Stomach (tissue), 9 donors: ENCODE data around the gene FUCA2. TPM values are rescaled to one million over a fixed set of nuclear protein-coding genes. Genes with fewer than 3 reads are reported as not detected.

ENCODE experiments used
- DNase-seq, 2 donors: peaks; one replicate each; pipeline versions ENCODE4 v3.0.0 to v3.0.0-alpha.2; 2013 to 2019
- H3K27ac ChIP-seq, 5 donors: fragments of 200-600 bp in 4 of 5; sonication (generic) in 4 of 5; one replicate each; pipeline ENCODE4 v1.5.1; 2013 to 2019; ENCODE audit warnings: mild to moderate bottlenecking in 1 of 5, moderate library complexity in 1 of 5
- H3K27me3 ChIP-seq, 3 donors: fragments of 200-600 bp; sonication (generic); one replicate each; pipeline ENCODE4 v1.5.1; 2017 to 2019; ENCODE audit warnings: mixed run types in 1 of 3
- H3K36me3 ChIP-seq, 4 donors: fragments of 200-600 bp; sonication (generic); 1 replicate in 3 of 4; 2 replicates in 1 of 4; pipeline ENCODE4 v1.5.1; 2016 to 2019
- H3K4me1 ChIP-seq, 4 donors: fragments of 200-600 bp; sonication (generic); one replicate each; pipeline ENCODE4 v1.5.1; 2016 to 2019
- H3K4me3 ChIP-seq, 4 donors: fragments of 200-600 bp; sonication (generic) in 3 of 4; one replicate each; pipeline ENCODE4 v1.5.1; 2016 to 2019; ENCODE audit warnings: mild to moderate bottlenecking in 1 of 4
- H3K9me3 ChIP-seq, 4 donors: fragments of 200-600 bp; sonication (generic); one replicate each; pipeline ENCODE4 v1.5.1; 2016 to 2019
- EP300 ChIP-seq: sonication (generic); formaldehyde crosslinking; IDR thresholded peaks from one replicate; pipeline ENCODE4 v1.6.1; 2017; ENCODE audit warnings: antibody characterized with exemption
- POLR2A ChIP-seq, 4 donors: fragments of 450-650 bp; IDR thresholded peaks; one replicate each; pipeline ENCODE4 v1.6.1; 2016; ENCODE audit warnings: antibody characterized with exemption in 4 of 4, control low read depth in 2 of 4, mild to moderate bottlenecking in 1 of 4, moderate library complexity in 1 of 4
- POLR2AphosphoS5 ChIP-seq, 3 donors: sonication (generic); formaldehyde crosslinking; IDR thresholded peaks; one replicate each; pipeline ENCODE4 v1.6.1; 2016; ENCODE audit warnings: antibody characterized with exemption in 3 of 3
- WGBS, 5 donors: extraction: QIAGEN DNeasy Blood & Tissue Kit in 3 of 5; methylation state at CpG; one replicate each; pipeline versions ENCODE4 v1.1.5 to v1.1.7; 2013 to 2018; 5-methylcytosine and 5-hydroxymethylcytosine counted together
- intact Hi-C: fragments of 100-400 bp; cut with DNase I; formaldehyde crosslinking; loops from one replicate; pipeline ENCODE4 v1.15.1; 2023; ENCODE audit warnings: low total_unique reads
- polyA plus RNA-seq, 3 donors: library from polyadenylated mRNA; stranded (reverse); fragments of 200-250 nt; gene quantifications; one replicate each; pipeline ENCODE4 v1.2.3, GENCODE V29; 2013
- total RNA-seq, 5 donors: library from RNA; depleted of rRNA; stranded (reverse); fragments of >200 nt; gene quantifications; one replicate each; pipeline versions ENCODE4 v1.1.0 to v1.2.3, GENCODE V29; 2014 to 2016
- TF ChIP-seq, protein P1 (sequence below), 7 experiments: fragments of 450-650 bp in 4 of 7; fragments of 200-600 bp in 3 of 7; sonication (generic) in 3 of 7; IDR thresholded peaks; one replicate each; pipeline ENCODE4 v1.5.1; 2016 to 2019; ENCODE audit warnings: antibody characterized with exemption in 7 of 7, control low read depth in 2 of 7, mild to moderate bottlenecking in 1 of 7
- donor health status: healthy with polysubstance abuse.
- donor health status: Bipolar disorder and iron deficiency.
- donor health status: healthy.

FUCA2 gene
- total and polyA plus RNA-seq, 8 donors, result 12.9 to 53.8 (median 25.7) TPM

- WGBS, 5 donors, result 82 to 92% (median 89%) methylated on average over 6 of the region's 6 CpGs
- no peak for DNase-seq
- intact Hi-C loops, result no loop called here
- H3K36me3 ChIP-seq, result peaks cover 6 to 45% (median 40%) of the 10 kb centered on the region in 4 donors
- TF ChIP-seq POLR2AphosphoS5 (IDR thresholded peaks at IDR 0.05), result no peak
- no peak for TF ChIP-seq EP300
- TF ChIP-seq, protein P1, sequence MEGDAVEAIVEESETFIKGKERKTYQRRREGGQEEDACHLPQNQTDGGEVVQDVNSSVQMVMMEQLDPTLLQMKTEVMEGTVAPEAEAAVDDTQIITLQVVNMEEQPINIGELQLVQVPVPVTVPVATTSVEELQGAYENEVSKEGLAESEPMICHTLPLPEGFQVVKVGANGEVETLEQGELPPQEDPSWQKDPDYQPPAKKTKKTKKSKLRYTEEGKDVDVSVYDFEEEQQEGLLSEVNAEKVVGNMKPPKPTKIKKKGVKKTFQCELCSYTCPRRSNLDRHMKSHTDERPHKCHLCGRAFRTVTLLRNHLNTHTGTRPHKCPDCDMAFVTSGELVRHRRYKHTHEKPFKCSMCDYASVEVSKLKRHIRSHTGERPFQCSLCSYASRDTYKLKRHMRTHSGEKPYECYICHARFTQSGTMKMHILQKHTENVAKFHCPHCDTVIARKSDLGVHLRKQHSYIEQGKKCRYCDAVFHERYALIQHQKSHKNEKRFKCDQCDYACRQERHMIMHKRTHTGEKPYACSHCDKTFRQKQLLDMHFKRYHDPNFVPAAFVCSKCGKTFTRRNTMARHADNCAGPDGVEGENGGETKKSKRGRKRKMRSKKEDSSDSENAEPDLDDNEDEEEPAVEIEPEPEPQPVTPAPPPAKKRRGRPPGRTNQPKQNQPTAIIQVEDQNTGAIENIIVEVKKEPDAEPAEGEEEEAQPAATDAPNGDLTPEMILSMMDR (IDR thresholded peaks at IDR 0.05), result no peak
- TF ChIP-seq POLR2A (IDR thresholded peaks at IDR 0.05), result no peak
- H3K9me3 ChIP-seq, result no peaks in the 10 kb centered on the region
- H3K27ac ChIP-seq, result no peak overlapping the region
- H3K27me3 ChIP-seq, result no peaks in the 10 kb centered on the region
- peaks cover 12 to 43% (median 25%) of the 10 kb centered on the region in 4 donors for H3K4me1 ChIP-seq
- no peak overlapping the region for H3K4me3 ChIP-seq
Measured at GRCh38 chr6:143507358-143508145, 4.0 kb downstream of the FUCA2 start.

GRCh38 chr6:143506620-143507019, 4.9 kb downstream of the FUCA2 start:
- Histone ChIP-seq H3K27ac (no peak overlapping the region), H3K4me3 (no peak overlapping the region), H3K4me1 (peaks cover 6 to 36% (median 19%) of the 10 kb centered on the region in 4 donors), H3K9me3 (no peaks in the 10 kb centered on the region), H3K36me3 (peaks cover 6 to 55% (median 49%) of the 10 kb centered on the region in 4 donors), H3K27me3 (no peaks in the 10 kb centered on the region)
- intact Hi-C loops, result no loop called here
- WGBS, 5 donors, result 83 to 92% (median 90%) methylated on average over 2 of the region's 2 CpGs
- DNase-seq, result no peak
- no peak for TF ChIP-seq POLR2AphosphoS5 (IDR thresholded peaks at IDR 0.05)
- TF ChIP-seq, protein P1 (IDR thresholded peaks at IDR 0.05), result no peak
- TF ChIP-seq POLR2A (IDR thresholded peaks at IDR 0.05), result no peak
- no peak for TF ChIP-seq EP300

- DNase-seq, result no peak
- Histone ChIP-seq H3K4me1 (peaks cover 6 to 34% (median 19%) of the 10 kb centered on the region in 4 donors), H3K9me3 (no peaks in the 10 kb centered on the region), H3K36me3 (peaks cover 6 to 59% (median 53%) of the 10 kb centered on the region in 4 donors), H3K27me3 (no peaks in the 10 kb centered on the region), H3K4me3 (no peak overlapping the region), H3K27ac (no peak overlapping the region)
- intact Hi-C loops, result no loop called here
- TF ChIP-seq POLR2AphosphoS5 (IDR thresholded peaks at IDR 0.05) (no peak), EP300 (no peak), POLR2A (IDR thresholded peaks at IDR 0.05) (no peak)
- TF ChIP-seq, protein P1 (IDR thresholded peaks at IDR 0.05), result no peak
- 94 to 100% (median 97%) methylated on average over 6 of the region's 6 CpGs for WGBS, 5 donors
Measured at GRCh38 chr6:143506199-143506598, 5.3 kb downstream of the FUCA2 start.

GRCh38 chr6:143505537-143505936, 6.0 kb downstream of the FUCA2 start:
- no peak for DNase-seq
- WGBS, 5 donors, result 89 to 94% (median 92%) methylated on average over 2 of the region's 2 CpGs
- H3K27me3 ChIP-seq, result no peaks in the 10 kb centered on the region

More at GRCh38 chr6:143505537-143505936, 6.0 kb downstream of the FUCA2 start:
- Histone ChIP-seq H3K36me3 (peaks cover 6 to 66% (median 60%) of the 10 kb centered on the region in 4 donors), H3K4me1 (peaks cover 3 to 28% (median 16%) of the 10 kb centered on the region in 4 donors), H3K9me3 (no peaks in the 10 kb centered on the region), H3K27ac (no peak overlapping the region), H3K4me3 (no peak overlapping the region)
- TF ChIP-seq POLR2AphosphoS5 (IDR thresholded peaks at IDR 0.05), result no peak
- TF ChIP-seq, protein P1 (IDR thresholded peaks at IDR 0.05), result no peak
- TF ChIP-seq POLR2A (IDR thresholded peaks at IDR 0.05), result no peak
- no peak for TF ChIP-seq EP300
- intact Hi-C loops, result no loop called here
